K562 (cell line): Measurements from ENCODE around the gene ANKLE1. TPM values are rescaled to one million over a fixed set of nuclear protein-coding genes. Genes with fewer than 3 reads are reported as not detected.

Experiments used
- POLR2G ChIP-seq: fragments of 200-400 bp; formaldehyde crosslinking; IDR thresholded peaks from 2 replicates; pipeline ENCODE4 v1.6.1; 2017; ENCODE audit warnings: low read depth, mild to moderate bottlenecking, antibody characterized with exemption, low read length, moderate library complexity
- SRSF7 ChIP-seq: fragments of 200-400 bp; formaldehyde crosslinking; optimal IDR thresholded peaks from 2 replicates; pipeline ENCODE3; 2017; ENCODE audit warnings: mild to moderate bottlenecking, low read depth, low read length
- UBTF ChIP-seq, 2 experiments: IDR thresholded peaks; 2 replicates each; pipeline ENCODE4 v1.6.1; 2012; ENCODE audit warnings: improper control_type of control experiment in 2 of 2, low read depth in 2 of 2, low read length in 2 of 2, borderline replicate concordance in 1 of 2
- ZBTB33 ChIP-seq: sonication (generic); formaldehyde crosslinking; IDR thresholded peaks from 2 replicates; pipeline ENCODE4 v1.8.1; 2023; ENCODE audit warnings: mild to moderate bottlenecking, missing genetic modification reagents
- polyA plus RNA-seq, 8 experiments: library from polyadenylated mRNA; depleted of rRNA in 4 of 8; stranded (reverse) in 5 of 8; unstranded in 3 of 8; fragments of >200 nt; fragmentation: Nextera tagmentation in 2 of 8; fragmentation: Illumina TruSeq in 1 of 8; extraction: Ambion mirVana in 2 of 8; extraction: Trizol in 1 of 8; gene quantifications; 2 replicates each; pipeline versions ENCODE4 v1.2.1 to v1.2.3, GENCODE V29; 2011 to 2014; ENCODE audit warnings: inconsistent platforms in 1 of 8, missing spikeins in 1 of 8
- total RNA-seq, 7 experiments: library from RNA; depleted of rRNA in 6 of 7; stranded (reverse); fragments of >200 nt in 6 of 7; fragmentation: Illumina TruSeq in 2 of 7; extraction: Trizol in 2 of 7; gene quantifications; 2 replicates each; pipeline versions ENCODE4 v1.2.1 to v1.2.3, GENCODE V29; 2011 to 2021; ENCODE audit warnings: low replicate concordance in 1 of 7

ANKLE1 gene
- total and polyA plus RNA-seq, 9 of the 15 experiments (the other 6 are each of a cell fraction or from before 2014, with no cell fraction given), result 0.63 to 9.2 (median 2.9) TPM

GRCh38 chr19:17328517-17329365 is 47.0 kb downstream of the ANKLE1 start (continued):
- TF ChIP-seq ZBTB33 (CRISPR knock-in tag), result peak; percentile 98
- peak; percentile 53; the same call in 1 of the 2 replicates for TF ChIP-seq POLR2G
- TF ChIP-seq SRSF7, result no peak
- 0 out of 4 replicates have a peak, but pooled peaks of 1 of the 2 experiments have one; percentile 11 for TF ChIP-seq UBTF (IDR thresholded peaks at IDR 0.05; ENCODE audit: borderline replicate concordance in 1 of 2, low read depth in 2 of 2, low read length in 2 of 2)
